ENCODE data around the gene MYCL. TPM values are rescaled to one million over a fixed set of nuclear protein-coding genes. Genes with fewer than 3 reads are reported as not detected.
"Not testable (repeated sequence)": the region's sequence is repeated elsewhere in the genome, so short reads cannot be mapped to it uniquely, and the experiment has no call there.

The MYCL gene
- total RNA-seq, 1 experiment from 2014 or later = 18.4 TPM

DNA sequence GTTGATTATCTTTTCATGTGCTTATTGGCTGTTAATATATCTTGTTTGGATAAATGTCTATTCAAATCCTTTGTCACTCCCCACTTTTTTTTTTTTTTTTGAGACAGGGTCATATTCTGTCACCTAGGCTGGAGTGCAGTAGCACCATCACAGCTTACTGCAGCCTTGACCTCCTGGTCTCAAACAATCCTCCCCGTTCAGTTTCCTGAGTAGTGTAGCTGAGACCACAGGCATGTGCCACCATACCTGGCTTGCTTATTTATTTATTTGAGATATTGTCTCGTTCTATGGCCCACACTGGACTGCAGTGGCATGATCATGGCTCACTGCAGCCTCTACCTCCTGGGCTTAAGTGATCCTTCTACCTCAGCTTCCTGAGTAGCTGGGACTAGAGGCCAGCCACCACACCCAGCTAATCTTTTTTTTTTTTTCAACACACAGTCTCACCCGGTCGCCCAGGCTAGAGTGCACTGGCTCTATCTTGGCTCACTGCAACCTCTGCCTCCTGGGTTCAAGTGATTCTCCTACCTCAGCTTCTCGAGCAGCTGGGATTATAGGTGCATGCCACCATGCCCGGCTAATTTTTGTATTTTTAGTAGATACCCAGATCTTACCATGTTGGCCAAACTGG is 13.9 kb upstream of the MYCL start:
- H3K23me2 ChIP-seq (ENCODE audit: insufficient read length, low read depth, low read length, poor library complexity, severe bottlenecking) = no peaks in the 10 kb centered on the region
- H3K36me3 Mint-ChIP-seq (ENCODE audit: insufficient read depth in 1 of 3, low read depth in 3 of 3) = peaks cover 0 to 2% (median 1%) of the 10 kb centered on the region in 3 experiments; a peak in 2 of 7 replicates
- H2BK5ac ChIP-seq (ENCODE audit: insufficient read length, low read length) = no peak overlapping the region
- no peak overlapping the region for H3K4me3 Mint-ChIP-seq
- no peak overlapping the region for H2AK5ac ChIP-seq (ENCODE audit: insufficient read length, low read length)
- H3K4me2 ChIP-seq (ENCODE audit: insufficient read depth, insufficient read length, low read length) = no peak overlapping the region
- no peak overlapping the region for H3K56ac ChIP-seq (ENCODE audit: insufficient read length, low read depth, low read length)
- no peak overlapping the region for H3K27ac ChIP-seq (ENCODE audit: insufficient read length, low read depth, low read length)
- no peaks in the 10 kb centered on the region for H4K20me1 ChIP-seq (ENCODE audit: control insufficient read depth, insufficient read depth, insufficient read length)
- H3K27me3 ChIP-seq (ENCODE audit: insufficient read depth, low read length) = no peaks in the 10 kb centered on the region
- no peak overlapping the region for H2BK15ac ChIP-seq (ENCODE audit: low read depth, low read length)
- H3K4me1 ChIP-seq (ENCODE audit: insufficient read depth, low read length) = no peaks in the 10 kb centered on the region
- H3K9me3 ChIP-seq (ENCODE audit: control insufficient read depth, low read depth, low read length) = no peaks in the 10 kb centered on the region
- TF ChIP-seq, protein P1, sequence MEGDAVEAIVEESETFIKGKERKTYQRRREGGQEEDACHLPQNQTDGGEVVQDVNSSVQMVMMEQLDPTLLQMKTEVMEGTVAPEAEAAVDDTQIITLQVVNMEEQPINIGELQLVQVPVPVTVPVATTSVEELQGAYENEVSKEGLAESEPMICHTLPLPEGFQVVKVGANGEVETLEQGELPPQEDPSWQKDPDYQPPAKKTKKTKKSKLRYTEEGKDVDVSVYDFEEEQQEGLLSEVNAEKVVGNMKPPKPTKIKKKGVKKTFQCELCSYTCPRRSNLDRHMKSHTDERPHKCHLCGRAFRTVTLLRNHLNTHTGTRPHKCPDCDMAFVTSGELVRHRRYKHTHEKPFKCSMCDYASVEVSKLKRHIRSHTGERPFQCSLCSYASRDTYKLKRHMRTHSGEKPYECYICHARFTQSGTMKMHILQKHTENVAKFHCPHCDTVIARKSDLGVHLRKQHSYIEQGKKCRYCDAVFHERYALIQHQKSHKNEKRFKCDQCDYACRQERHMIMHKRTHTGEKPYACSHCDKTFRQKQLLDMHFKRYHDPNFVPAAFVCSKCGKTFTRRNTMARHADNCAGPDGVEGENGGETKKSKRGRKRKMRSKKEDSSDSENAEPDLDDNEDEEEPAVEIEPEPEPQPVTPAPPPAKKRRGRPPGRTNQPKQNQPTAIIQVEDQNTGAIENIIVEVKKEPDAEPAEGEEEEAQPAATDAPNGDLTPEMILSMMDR (conservative IDR thresholded peaks at IDR 0.05) = no peak
- no peak overlapping the region for H2BK20ac ChIP-seq (ENCODE audit: low read depth, low read length, poor library complexity, severe bottlenecking)
- H3K18ac ChIP-seq (ENCODE audit: insufficient read length, low read depth, low read length) = no peak overlapping the region
- H3K23ac ChIP-seq (ENCODE audit: insufficient read length, low read depth, low read length) = no peak overlapping the region
- H2BK120ac ChIP-seq (ENCODE audit: low read depth, low read length, poor library complexity, severe bottlenecking) = no peak overlapping the region
- H4K91ac ChIP-seq (ENCODE audit: insufficient read length, low read depth, low read length) = no peak overlapping the region
- WGBS (ENCODE audit: extremely low coverage, insufficient read length, low lambda C conversion rate) = no CpG with 5 or more reads among the region's 6 CpGs
- peaks cover 3 to 4% of the 10 kb centered on the region in 2 experiments for H3K4me1 Mint-ChIP-seq
- H4K5ac ChIP-seq (ENCODE audit: insufficient read length, low read depth, low read length) = no peak overlapping the region
- no peak for DNase-seq
- no peaks in the 10 kb centered on the region for H3K79me1 ChIP-seq (ENCODE audit: insufficient read depth, low read depth, low read length, poor library complexity, severe bottlenecking)
- H3K79me2 ChIP-seq (ENCODE audit: insufficient read depth, low read length) = no peaks in the 10 kb centered on the region
- H3K9me3 Mint-ChIP-seq = peaks cover 4% of the 10 kb centered on the region in 2 experiments; a peak in 3 of 5 replicates
- no peak overlapping the region for H3K4ac ChIP-seq (ENCODE audit: low read depth, low read length)
- H3T11ph ChIP-seq (ENCODE audit: low read length) = no peak overlapping the region
- H4K8ac ChIP-seq (replicated peaks; ENCODE audit: insufficient read length, low read depth, low read length) = no peak overlapping the region
- no peak overlapping the region for H2BK12ac ChIP-seq (ENCODE audit: insufficient read length, low read depth, low read length)
- no peak overlapping the region for H3K14ac ChIP-seq (ENCODE audit: insufficient read depth, low read length)
- peaks cover 3% of the 10 kb centered on the region for H3K27me3 Mint-ChIP-seq (ENCODE audit: low read depth)
- no peak overlapping the region for H3K9ac ChIP-seq (ENCODE audit: extremely low read depth, insufficient read length, low read length)
- no peak overlapping the region for H2AFZ ChIP-seq (ENCODE audit: low read length)
- no peak overlapping the region for H3K27ac Mint-ChIP-seq

DNA sequence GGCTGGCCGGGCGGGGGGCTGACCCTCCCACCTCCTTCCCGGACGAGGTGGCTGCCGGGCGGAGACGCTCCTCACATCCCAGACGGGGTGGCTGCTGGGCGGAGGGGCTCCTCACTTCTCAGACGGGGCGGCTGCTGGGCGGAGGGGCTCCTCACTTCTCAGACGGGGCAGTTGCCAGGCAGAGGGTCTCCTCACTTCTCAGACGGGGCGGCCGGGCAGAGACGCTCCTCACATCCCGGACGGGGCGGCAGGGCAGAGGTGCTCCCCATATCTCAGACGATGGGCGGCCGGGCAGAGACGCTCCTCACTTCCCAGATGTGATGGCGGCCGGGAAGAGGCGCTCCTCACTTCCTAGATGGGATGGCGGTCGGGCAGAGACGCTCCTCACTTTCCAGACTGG is 11.4 kb upstream of the MYCL start:
- not testable (repeated sequence) for H3K27ac ChIP-seq (ENCODE audit: insufficient read length, low read depth, low read length); H2AK5ac ChIP-seq (ENCODE audit: insufficient read length, low read length); H3K4me1 Mint-ChIP-seq; H2BK5ac ChIP-seq (ENCODE audit: insufficient read length, low read length); H3K14ac ChIP-seq (ENCODE audit: insufficient read depth, low read length); H3K4me3 Mint-ChIP-seq; H2BK20ac ChIP-seq (ENCODE audit: low read depth, low read length, poor library complexity, severe bottlenecking); H2BK15ac ChIP-seq (ENCODE audit: low read depth, low read length); H3T11ph ChIP-seq (ENCODE audit: low read length); H3K27me3 ChIP-seq (ENCODE audit: insufficient read depth, low read length); H3K4me1 ChIP-seq (ENCODE audit: insufficient read depth, low read length); H2BK12ac ChIP-seq (ENCODE audit: insufficient read length, low read depth, low read length); H3K4ac ChIP-seq (ENCODE audit: low read depth, low read length); H4K20me1 ChIP-seq (ENCODE audit: control insufficient read depth, insufficient read depth, insufficient read length); H4K5ac ChIP-seq (ENCODE audit: insufficient read length, low read depth, low read length); H2AFZ ChIP-seq (ENCODE audit: low read length); H3K18ac ChIP-seq (ENCODE audit: insufficient read length, low read depth, low read length); H3K23me2 ChIP-seq (ENCODE audit: insufficient read length, low read depth, low read length, poor library complexity, severe bottlenecking); H3K4me2 ChIP-seq (ENCODE audit: insufficient read depth, insufficient read length, low read length); H4K8ac ChIP-seq (replicated peaks; ENCODE audit: insufficient read length, low read depth, low read length); H3K9me3 ChIP-seq (ENCODE audit: control insufficient read depth, low read depth, low read length); H3K56ac ChIP-seq (ENCODE audit: insufficient read length, low read depth, low read length); H3K27ac Mint-ChIP-seq; H3K79me2 ChIP-seq (ENCODE audit: insufficient read depth, low read length); H2BK120ac ChIP-seq (ENCODE audit: low read depth, low read length, poor library complexity, severe bottlenecking); DNase-seq; H3K9ac ChIP-seq (ENCODE audit: extremely low read depth, insufficient read length, low read length); H3K79me1 ChIP-seq (ENCODE audit: insufficient read depth, low read depth, low read length, poor library complexity, severe bottlenecking); H3K23ac ChIP-seq (ENCODE audit: insufficient read length, low read depth, low read length); H4K91ac ChIP-seq (ENCODE audit: insufficient read length, low read depth, low read length)
- peaks cover 22% of the 10 kb centered on the region in 2 experiments for H3K9me3 Mint-ChIP-seq
- peaks cover 6 to 15% (median 7%) of the 10 kb centered on the region in 3 experiments; a peak in 6 of 7 replicates for H3K36me3 Mint-ChIP-seq (ENCODE audit: insufficient read depth in 1 of 3, low read depth in 3 of 3)
- WGBS (ENCODE audit: extremely low coverage, insufficient read length, low lambda C conversion rate) = no CpG with 5 or more reads among the region's 30 CpGs
- peaks cover 12% of the 10 kb centered on the region for H3K27me3 Mint-ChIP-seq (ENCODE audit: low read depth)
